WTC11 (cell line): ENCODE data around the gene RHOBTB1.

Source experiments
- TCF7 ChIP-seq: sonication (generic); formaldehyde crosslinking; IDR thresholded peaks from 2 replicates; pipeline ENCODE4 v1.8.0; 2022; ENCODE audit warnings: mild to moderate bottlenecking, low read depth, missing genetic modification reagents, moderate library complexity
- TF ChIP-seq, protein P1 (sequence below): sonication (generic); formaldehyde crosslinking; IDR thresholded peaks from 2 replicates; pipeline ENCODE4 v1.8.0; 2022; ENCODE audit warnings: mild to moderate bottlenecking, missing genetic modification reagents

DNA sequence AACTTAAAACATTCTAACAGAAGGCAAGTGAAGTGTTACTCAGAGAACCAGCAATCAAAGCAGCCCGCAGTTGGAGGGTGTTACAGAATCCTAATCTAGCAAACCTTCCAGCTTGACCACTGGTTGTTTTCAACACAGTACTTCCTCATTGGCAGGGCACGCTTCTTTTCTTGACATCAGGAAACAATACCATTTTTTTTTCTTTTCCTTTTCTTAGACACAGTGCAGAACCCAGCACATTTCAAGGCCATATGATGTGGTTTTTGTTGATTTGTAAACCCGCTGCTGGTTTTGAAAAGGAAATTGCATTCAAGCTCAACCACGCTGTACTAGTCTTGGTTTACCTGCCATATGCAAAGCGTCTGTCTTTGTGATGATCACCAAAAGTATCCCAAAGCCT lies 33.4 kb downstream of the RHOBTB1 start:
- TF ChIP-seq TCF7 = no peak
- TF ChIP-seq, protein P1, sequence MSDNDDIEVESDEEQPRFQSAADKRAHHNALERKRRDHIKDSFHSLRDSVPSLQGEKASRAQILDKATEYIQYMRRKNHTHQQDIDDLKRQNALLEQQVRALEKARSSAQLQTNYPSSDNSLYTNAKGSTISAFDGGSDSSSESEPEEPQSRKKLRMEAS (CRISPR knock-in tag) = no peak
